Heart right ventricle (tissue), 16 donors: Measurements from ENCODE around the gene CRYBG1. TPM values are rescaled to one million over a fixed set of nuclear protein-coding genes. Genes with fewer than 3 reads are reported as not detected.

Source experiments
- ATAC-seq, 8 donors: fragments of 200-7000 bp; cut with Tn5 transposase; one replicate each; pipeline ENCODE4 v1.9.1; 2020; ENCODE audit warnings: mild to moderate bottlenecking in 8 of 8, moderate library complexity in 8 of 8, moderate number of reproducible peaks in 1 of 8
- DNase-seq, 2 donors: peaks; one replicate each; pipeline ENCODE4 v3.0.0-alpha.2; 2020
- H3K27ac ChIP-seq, 10 donors: fragments of 200-600 bp; sonication (generic) in 2 of 10; one replicate each; pipeline versions ENCODE4 v1.5.0 to v1.8.0; 2020 to 2022; ENCODE audit warnings: mild to moderate bottlenecking in 3 of 10
- H3K27me3 ChIP-seq, 7 donors: fragments of 200-600 bp; one replicate each; pipeline ENCODE4 v1.8.0; 2021 to 2022; ENCODE audit warnings: mild to moderate bottlenecking in 2 of 7
- H3K36me3 ChIP-seq, 9 donors: fragments of 200-600 bp; sonication (generic) in 1 of 9; one replicate each; pipeline versions ENCODE4 v1.5.0 to v1.8.0; 2020 to 2022; ENCODE audit warnings: mild to moderate bottlenecking in 2 of 9
- H3K4me1 ChIP-seq, 9 donors: fragments of 200-600 bp; sonication (generic) in 1 of 9; one replicate each; pipeline versions ENCODE4 v1.5.0 to v1.8.0; 2020 to 2022; ENCODE audit warnings: mild to moderate bottlenecking in 4 of 9
- H3K4me3 ChIP-seq, 10 donors: fragments of 200-600 bp; sonication (generic) in 2 of 10; one replicate each; pipeline versions ENCODE4 v1.5.0 to v1.8.0; 2020 to 2022; ENCODE audit warnings: mild to moderate bottlenecking in 7 of 10, moderate library complexity in 2 of 10
- H3K9me3 ChIP-seq, 11 donors: fragments of 200-600 bp in 10 of 11; sonication (generic) in 2 of 11; one replicate each; pipeline versions ENCODE4 v1.5.0 to v1.8.0; 2013 to 2022; ENCODE audit warnings: mild to moderate bottlenecking in 2 of 11, control low read depth in 1 of 11, moderate library complexity in 1 of 11
- WGBS, 2 donors: extraction: QIAGEN DNeasy Blood & Tissue Kit; methylation state at CpG; one replicate each; pipeline ENCODE4 v1.1.7; 2013; ENCODE audit warnings: inconsistent platforms in 1 of 2; 5-methylcytosine and 5-hydroxymethylcytosine counted together
- intact Hi-C, 10 donors: fragments of 100-400 bp; cut with DNase I; formaldehyde crosslinking; loops; one replicate each; pipeline versions ENCODE4 v1.11.1 to v1.14.2; 2022
- polyA plus RNA-seq, 2 donors: library from polyadenylated mRNA; stranded (reverse); fragments of 200-250 nt; gene quantifications; one replicate each; pipeline ENCODE4 v1.2.3, GENCODE V29; 2013
- total RNA-seq, 10 donors: library from RNA; stranded (reverse); fragmentation: NEBNext Ultra II Directional in 3 of 10; extraction: Animal tissue kit (Norgen Biotek cat#: 25700) in 3 of 10; gene quantifications; one replicate each; pipeline versions ENCODE4 v1.2.1 to v1.2.4, GENCODE V29; 2021 to 2023
- TF ChIP-seq, protein P1 (sequence below), 9 donors: fragments of 200-600 bp; sonication (generic) in 2 of 9; IDR thresholded peaks; one replicate each; pipeline versions ENCODE4 v1.5.0 to v1.8.0; 2021 to 2022; ENCODE audit warnings: antibody characterized with exemption in 9 of 9, mild to moderate bottlenecking in 5 of 9, moderate library complexity in 1 of 9
- donor health status: Arrhythmogenic right ventricular cardiomyopathy.
- donor health status: ischemic (EF 13 %, LVEDD 7.1; RV severe dilation, severe dysfunction).
- donor health status: healthy with polysubstance abuse.
- donor health status: DM: no; HTN: yes; CAD: no.
- donor health status: DM: no; HTN: no; CAD: no.
- donor health status: ischemic (EF 25% LVEDD 6.9; RV normal size, moderate dysfunction).
- donor health status: ischemic (EF 25% LVEDD 5.7; RV mildly dilated, moderate dysfunction).
- donor health status: healthy.
- donor health status: DM: yes; HTN: yes; CAD: no.
- donor health status: Ischemic cardiomyopathy.
- donor health status: ischemic (EF 35%, LVEDD 5.7; RV mildly dilated, moderate dysfunction).
- donor health status: nonischemic (EF 11% LVEDD 7.7; RV severe dilation, severe dysfunction).
- donor health status: DM: yes; HTN: yes; CAD: no.
- donor health status: PGD.
- donor health status: ischemic (EF 29% LVEDD 5.4; RV normal size, mild dysfunction).
- donor health status: nonischemic (EF 23%, LVEDD 6.1; RV moderate dilation, normal function).

Gene CRYBG1
- total and polyA plus RNA-seq, 12 donors = 0.64 to 9.4 (median 1.5) TPM

DNA sequence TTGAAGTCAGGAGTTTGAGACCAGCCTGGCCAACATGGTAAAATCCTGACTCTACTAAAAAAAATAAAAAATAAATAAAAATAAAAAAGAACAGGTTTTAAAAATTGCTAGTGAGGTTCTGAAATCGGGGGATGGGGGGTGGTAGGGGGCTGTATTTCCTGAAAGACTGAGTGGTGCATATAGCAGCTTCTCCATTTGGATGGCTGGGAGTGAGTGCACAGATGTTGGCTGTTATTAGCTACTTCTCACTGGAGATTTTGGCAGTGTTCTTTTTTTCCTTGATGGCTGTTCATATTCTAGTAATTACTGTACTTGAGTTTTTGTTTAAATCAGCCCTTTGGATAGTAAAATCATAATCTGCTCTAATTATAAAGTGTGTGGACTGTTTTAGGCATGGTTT is 189.0 kb downstream of the CRYBG1 start:
- Histone ChIP-seq H3K27me3 (no peaks in the 10 kb centered on the region), H3K4me1 (peaks cover 0 to 55% (median 18%) of the 10 kb centered on the region in 9 donors), H3K36me3 (peaks cover 0 to 53% (median 0%) of the 10 kb centered on the region in 9 donors), H3K4me3 (no peak overlapping the region), H3K9me3 (no peaks in the 10 kb centered on the region), H3K27ac (no peak overlapping the region)
- DNase-seq (no peak), ATAC-seq (no peak)
- intact Hi-C loops = no loop called here
- 83 to 84% methylated on average over 1 of the region's 1 CpG for WGBS, 2 donors
- TF ChIP-seq, protein P1, sequence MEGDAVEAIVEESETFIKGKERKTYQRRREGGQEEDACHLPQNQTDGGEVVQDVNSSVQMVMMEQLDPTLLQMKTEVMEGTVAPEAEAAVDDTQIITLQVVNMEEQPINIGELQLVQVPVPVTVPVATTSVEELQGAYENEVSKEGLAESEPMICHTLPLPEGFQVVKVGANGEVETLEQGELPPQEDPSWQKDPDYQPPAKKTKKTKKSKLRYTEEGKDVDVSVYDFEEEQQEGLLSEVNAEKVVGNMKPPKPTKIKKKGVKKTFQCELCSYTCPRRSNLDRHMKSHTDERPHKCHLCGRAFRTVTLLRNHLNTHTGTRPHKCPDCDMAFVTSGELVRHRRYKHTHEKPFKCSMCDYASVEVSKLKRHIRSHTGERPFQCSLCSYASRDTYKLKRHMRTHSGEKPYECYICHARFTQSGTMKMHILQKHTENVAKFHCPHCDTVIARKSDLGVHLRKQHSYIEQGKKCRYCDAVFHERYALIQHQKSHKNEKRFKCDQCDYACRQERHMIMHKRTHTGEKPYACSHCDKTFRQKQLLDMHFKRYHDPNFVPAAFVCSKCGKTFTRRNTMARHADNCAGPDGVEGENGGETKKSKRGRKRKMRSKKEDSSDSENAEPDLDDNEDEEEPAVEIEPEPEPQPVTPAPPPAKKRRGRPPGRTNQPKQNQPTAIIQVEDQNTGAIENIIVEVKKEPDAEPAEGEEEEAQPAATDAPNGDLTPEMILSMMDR (IDR thresholded peaks at IDR 0.05) = no peak

DNA sequence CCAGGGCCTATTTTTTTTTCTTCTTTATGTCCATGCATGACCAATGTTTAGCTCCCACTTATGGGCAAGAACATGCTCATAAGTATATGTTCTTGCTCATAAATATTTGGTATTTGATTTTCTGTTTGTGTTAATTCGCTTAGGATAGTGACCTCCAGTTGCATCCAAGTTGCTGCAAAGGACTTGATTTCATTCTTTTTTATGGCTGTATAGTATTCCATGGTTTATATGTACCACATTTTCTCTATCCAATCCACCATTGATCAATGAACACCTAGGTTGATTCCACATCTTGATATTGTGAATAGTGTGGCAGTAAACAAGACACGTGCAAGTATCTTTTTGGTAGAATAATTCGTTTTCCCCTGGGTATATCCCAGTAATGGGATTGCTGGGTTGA is 190.6 kb downstream of the CRYBG1 start:
- no peak overlapping the region for H3K27ac ChIP-seq
- H3K36me3 ChIP-seq = peaks cover 0 to 53% (median 0%) of the 10 kb centered on the region in 9 donors
- WGBS, 2 donors = 85 to 96% methylated on average over 3 of the region's 3 CpGs
- no peaks in the 10 kb centered on the region for H3K27me3 ChIP-seq
- H3K4me3 ChIP-seq = no peak overlapping the region
- no peak for ATAC-seq
- H3K4me1 ChIP-seq = peaks cover 0 to 43% (median 16%) of the 10 kb centered on the region in 9 donors
- no peak for DNase-seq
- H3K9me3 ChIP-seq = no peaks in the 10 kb centered on the region
- TF ChIP-seq, protein P1 (IDR thresholded peaks at IDR 0.05) = no peak
- intact Hi-C loops = no loop called here

DNA sequence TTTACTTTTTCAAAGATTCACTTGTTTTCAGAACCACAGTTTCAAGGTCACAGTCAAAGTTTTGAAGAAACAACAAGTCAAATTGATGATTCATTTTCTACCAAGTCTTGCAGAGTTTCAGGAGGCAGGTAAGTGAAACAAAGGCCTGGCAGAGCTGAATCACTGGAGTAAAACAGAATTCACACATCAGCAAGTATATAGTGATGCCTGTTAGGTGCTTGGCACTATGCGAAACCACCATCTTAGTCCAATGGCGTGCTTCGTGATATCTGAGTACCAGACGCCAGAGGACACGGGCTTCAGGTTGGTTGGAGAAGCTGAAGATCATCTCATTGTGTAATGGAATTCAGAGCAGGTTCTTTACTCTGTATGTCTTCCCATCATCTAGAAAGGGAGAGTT is 192.9 kb downstream of the CRYBG1 start:
- Histone ChIP-seq H3K27me3 (no peaks in the 10 kb centered on the region), H3K36me3 (peaks cover 0 to 70% (median 0%) of the 10 kb centered on the region in 9 donors), H3K27ac (no peak overlapping the region), H3K9me3 (no peaks in the 10 kb centered on the region), H3K4me3 (no peak overlapping the region), H3K4me1 (peaks cover 0 to 27% (median 0%) of the 10 kb centered on the region in 9 donors)
- ATAC-seq (no peak), DNase-seq (no peak)
- TF ChIP-seq, protein P1 (IDR thresholded peaks at IDR 0.05) = no peak
- intact Hi-C loops = no loop called here
- 97% methylated on average over 5 of the region's 5 CpGs for WGBS, 2 donors

DNA sequence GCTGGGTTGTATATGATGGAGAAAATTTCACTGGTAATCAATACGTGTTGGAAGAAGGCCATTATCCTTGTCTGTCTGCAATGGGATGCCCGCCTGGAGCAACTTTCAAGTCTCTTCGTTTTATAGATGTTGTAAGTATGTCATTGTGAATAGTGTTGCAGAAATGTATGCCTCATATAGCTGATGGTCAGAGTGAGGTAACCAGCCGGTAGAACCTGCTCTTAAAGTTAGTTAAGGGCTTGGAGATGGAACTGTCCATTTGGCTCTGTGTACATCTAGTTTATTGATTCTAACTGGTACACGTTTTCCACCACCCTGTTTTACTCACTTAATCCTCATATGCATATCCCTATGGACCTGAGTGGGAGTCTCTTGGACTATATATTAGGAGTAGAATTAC is 195.2 kb downstream of the CRYBG1 start:
- DNase-seq (no peak), ATAC-seq (no peak)
- intact Hi-C loops = loop anchor here in 1 of 10 donors (5.0 kb wide), 1 partner anchor 218 kb away; no protein-coding TSS in a partner anchor
- Histone ChIP-seq H3K4me3 (no peak overlapping the region), H3K36me3 (peaks cover 0 to 93% (median 0%) of the 10 kb centered on the region in 9 donors), H3K27me3 (no peaks in the 10 kb centered on the region), H3K27ac (no peak overlapping the region), H3K9me3 (no peaks in the 10 kb centered on the region), H3K4me1 (peaks cover 0 to 10% (median 0%) of the 10 kb centered on the region in 9 donors)
- 78 to 84% methylated on average over 5 of the region's 5 CpGs for WGBS, 2 donors
- TF ChIP-seq, protein P1 (IDR thresholded peaks at IDR 0.05) = no peak
